COLO829 (cell line): Measurements from ENCODE around the gene C1QA.

Experiments used
- DNase-seq: peaks from one replicate; pipeline ENCODE4 v3.0.0; 2012; ENCODE audit warnings: low spot score

C1QA gene, protein sequence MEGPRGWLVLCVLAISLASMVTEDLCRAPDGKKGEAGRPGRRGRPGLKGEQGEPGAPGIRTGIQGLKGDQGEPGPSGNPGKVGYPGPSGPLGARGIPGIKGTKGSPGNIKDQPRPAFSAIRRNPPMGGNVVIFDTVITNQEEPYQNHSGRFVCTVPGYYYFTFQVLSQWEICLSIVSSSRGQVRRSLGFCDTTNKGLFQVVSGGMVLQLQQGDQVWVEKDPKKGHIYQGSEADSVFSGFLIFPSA

GRCh38 chr1:22636353-22636752 lies at the start of gene C1QA:
C1QA (plus strand) TSS chr1:22636628; CDS start chr1:22637617, 989 bp downstream.
- no peak for DNase-seq

- DNase-seq: no peak
These were observed 49.2 kb upstream of the C1QA start for GRCh38 chr1:22587247-22587646.

DNA sequence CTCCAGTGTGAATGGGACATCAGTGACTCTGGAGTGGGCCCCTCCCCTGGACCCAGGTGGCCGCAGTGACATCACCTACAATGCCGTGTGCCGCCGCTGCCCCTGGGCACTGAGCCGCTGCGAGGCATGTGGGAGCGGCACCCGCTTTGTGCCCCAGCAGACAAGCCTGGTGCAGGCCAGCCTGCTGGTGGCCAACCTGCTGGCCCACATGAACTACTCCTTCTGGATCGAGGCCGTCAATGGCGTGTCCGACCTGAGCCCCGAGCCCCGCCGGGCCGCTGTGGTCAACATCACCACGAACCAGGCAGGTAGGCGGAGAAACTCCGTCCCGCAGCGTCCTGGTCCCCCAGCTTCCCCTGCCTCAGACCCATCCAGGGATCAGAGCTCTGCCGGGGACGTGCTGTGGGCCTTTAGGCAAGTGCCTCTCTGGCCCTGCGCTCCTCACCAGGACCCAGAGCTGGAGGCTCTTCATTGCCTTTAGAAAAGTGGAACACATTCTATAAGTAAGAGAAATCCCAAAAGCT lies 47.5 kb upstream of the C1QA start:
- DNase-seq: no peak

DNA sequence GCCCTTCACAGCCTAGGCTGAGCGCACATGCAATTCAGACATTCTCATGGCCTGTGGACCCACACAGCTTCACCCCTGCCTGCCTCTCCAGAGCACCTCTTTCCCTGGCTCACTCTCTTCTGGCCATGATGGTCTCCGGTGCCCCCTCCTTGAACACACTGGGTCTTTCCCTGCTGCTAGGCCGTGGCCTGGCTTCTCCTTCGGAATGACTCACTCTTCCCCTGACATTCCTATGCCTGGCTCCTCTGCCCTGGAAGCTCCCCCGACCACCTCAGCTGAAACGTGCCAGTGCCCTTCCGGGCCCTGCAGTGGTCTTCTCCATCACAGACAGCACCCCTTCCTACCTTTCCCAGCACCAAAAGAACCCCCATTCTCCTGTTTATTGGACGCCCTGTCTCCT lies 44.9 kb upstream of the C1QA start:
- DNase-seq: no peak

DNA sequence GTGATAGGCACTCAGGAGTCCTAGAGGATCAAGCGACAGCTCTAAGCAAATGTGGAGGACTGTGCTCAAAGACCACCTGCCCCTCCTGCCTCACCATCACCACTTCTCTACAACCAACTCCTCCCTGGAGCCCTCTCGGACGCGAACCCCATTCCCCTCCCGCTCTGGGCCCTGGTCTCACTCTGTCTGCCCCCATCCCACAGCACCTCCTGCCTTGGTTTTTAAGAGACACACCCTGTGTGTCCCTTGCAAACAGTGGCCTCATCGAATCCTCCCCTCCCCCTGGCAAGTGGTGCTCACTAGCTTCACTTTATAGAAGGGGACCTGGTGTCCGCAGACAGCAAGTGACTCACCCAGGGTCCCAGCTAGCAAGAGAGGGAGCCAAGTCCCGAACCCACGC lies 44.4 kb upstream of the C1QA start:
- no peak for DNase-seq

GRCh38 chr1:22592919-22593790 lies 43.3 kb upstream of the C1QA start:
- no peak for DNase-seq

DNA sequence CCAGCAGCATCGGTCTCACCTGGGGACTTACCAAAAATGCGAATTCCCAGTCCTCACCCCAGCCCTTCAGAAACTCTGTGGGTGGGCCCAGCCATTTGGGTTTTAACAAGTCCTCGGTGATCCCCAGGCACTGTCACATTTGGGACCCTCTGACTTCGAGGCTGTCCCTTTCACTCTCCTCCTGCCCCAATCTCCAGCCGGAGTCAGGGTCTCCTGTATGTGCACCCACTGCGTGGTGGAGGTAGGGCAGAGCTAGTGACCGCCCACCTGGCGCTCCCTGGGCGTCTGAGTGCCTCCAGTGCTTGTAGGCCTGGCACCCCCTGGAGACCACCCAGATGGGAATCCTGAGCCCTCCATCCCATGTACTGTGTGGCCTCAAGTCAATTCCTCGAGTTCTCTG lies 42.0 kb upstream of the C1QA start:
- no peak for DNase-seq

DNA sequence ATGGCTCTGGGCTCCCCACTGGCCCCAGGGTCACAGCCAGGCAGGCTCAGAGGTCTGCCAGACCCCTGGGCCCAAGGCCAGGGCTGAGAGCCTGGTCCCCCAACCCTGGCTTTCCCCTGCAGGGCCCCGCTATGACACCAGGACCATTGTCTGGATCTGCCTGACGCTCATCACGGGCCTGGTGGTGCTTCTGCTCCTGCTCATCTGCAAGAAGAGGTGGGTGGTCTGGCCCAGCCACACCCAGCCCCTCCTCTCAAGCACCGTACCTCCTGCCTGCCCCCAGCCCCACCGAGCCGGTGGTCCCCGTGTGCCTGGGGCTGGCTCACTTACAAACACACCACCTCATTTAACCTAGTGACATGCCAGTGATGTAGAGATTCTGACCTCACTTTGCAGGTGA lies 41.3 kb upstream of the C1QA start:
- no peak for DNase-seq

GRCh38 chr1:22597301-22597965 lies 39.0 kb upstream of the C1QA start:
- no peak for DNase-seq

- DNase-seq: no peak
These were observed 38.4 kb upstream of the C1QA start for GRCh38 chr1:22597996-22598395.

- no peak for DNase-seq
These were observed 37.7 kb upstream of the C1QA start for GRCh38 chr1:22598736-22599135.

GRCh38 chr1:22600071-22600816 lies 36.2 kb upstream of the C1QA start:
- no peak for DNase-seq

- DNase-seq: no peak
These were observed 35.4 kb upstream of the C1QA start for GRCh38 chr1:22600817-22601605.

- no peak for DNase-seq
These were observed 34.8 kb upstream of the C1QA start for GRCh38 chr1:22601610-22602009.

- no peak for DNase-seq
These were observed 34.2 kb upstream of the C1QA start for GRCh38 chr1:22602060-22602740.

- no peak for DNase-seq
These were observed 30.3 kb upstream of the C1QA start for GRCh38 chr1:22606161-22606560.

GRCh38 chr1:22607154-22607553 lies 29.3 kb upstream of the C1QA start:
- DNase-seq: no peak

DNA sequence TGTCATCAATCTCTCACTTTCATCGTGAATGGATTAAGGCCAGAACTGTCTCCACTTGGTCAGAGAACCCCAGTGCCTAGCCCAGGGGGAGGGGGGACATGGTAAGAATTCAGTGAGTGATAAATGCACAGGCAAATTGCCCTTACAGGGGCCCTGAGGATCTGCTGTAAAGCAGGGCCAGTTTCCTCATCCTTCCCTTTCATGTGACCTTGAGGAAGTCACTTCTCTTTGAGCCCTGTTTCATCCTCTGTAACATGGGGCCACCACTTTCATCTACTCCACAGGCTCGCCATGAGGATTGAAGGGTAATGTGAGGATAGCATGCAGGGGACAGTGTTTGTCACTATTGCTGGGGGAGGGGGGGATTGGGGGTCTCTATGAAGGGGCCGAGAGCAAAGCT lies 28.1 kb upstream of the C1QA start:
- DNase-seq: no peak

DNA sequence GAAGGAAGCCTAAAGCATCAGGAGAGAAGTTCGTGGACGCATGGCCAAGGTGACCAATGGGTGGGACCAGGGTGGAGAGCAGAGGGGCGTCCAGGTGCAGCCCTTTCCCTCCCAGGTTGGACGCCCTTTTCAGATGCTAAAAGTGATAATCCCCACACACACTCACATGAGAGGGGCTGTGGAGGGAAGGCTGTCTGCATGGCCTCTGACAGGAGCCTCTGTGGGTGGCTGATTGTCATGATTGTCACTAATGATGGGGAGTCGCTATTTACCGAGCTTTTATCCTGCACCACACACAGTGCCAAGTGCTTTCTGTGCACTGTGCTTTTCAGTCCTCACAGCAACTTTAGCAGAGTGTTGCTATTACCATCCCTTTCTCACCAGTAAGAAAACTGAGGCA lies 27.1 kb upstream of the C1QA start:
- DNase-seq: no peak

GRCh38 chr1:22611530-22611947 lies 24.9 kb upstream of the C1QA start:
- DNase-seq: peak; percentile 21
